ENCODE measurements around the gene ZNF587.

GRCh38 chr19:57829316-57829715 is 20.3 kb upstream of the ZNF587 start:
- TF ChIP-seq CTCF (conservative IDR thresholded peaks at IDR 0.05; ENCODE audit: low read depth, low read length) = no peak
- TF ChIP-seq EZH2phosphoT487 (IDR thresholded peaks at IDR 0.05; ENCODE audit: borderline replicate concordance, low read length) = no peak
